NCI-H128 (cell line): ENCODE data around the gene ISG15.

Experiments
- DNase-seq: peaks from one replicate; lab custom pipeline; 2025; ENCODE audit not compliant: unreplicated experiment; lab: John Stamatoyannopoulos, UW

Gene ISG15

GRCh38 chr1:1013105-1013921 lies at the start of gene ISG15:
ISG15 (plus strand) TSS chr1:1013497; CDS start chr1:1013574, 77 bp downstream.
- no peak for DNase-seq

- no peak for DNase-seq
Measured at GRCh38 chr1:963746-964525, 49.4 kb upstream of the ISG15 start.

- no peak for DNase-seq
Measured at GRCh38 chr1:964691-965525, 48.4 kb upstream of the ISG15 start.

GRCh38 chr1:965526-966134 lies 47.7 kb upstream of the ISG15 start:
- DNase-seq, result no peak

- DNase-seq, result no peak
Measured at GRCh38 chr1:966135-966703, 47.1 kb upstream of the ISG15 start, which contains the start of gene PLEKHN1. PLEKHN1 (plus strand) TSS chr1:966482; CDS start chr1:966532, 50 bp downstream.

GRCh38 chr1:966704-967300 lies 46.5 kb upstream of the ISG15 start:
- no peak for DNase-seq

- no peak for DNase-seq
Measured at GRCh38 chr1:967466-968343, 45.6 kb upstream of the ISG15 start.

- no peak for DNase-seq
Measured at GRCh38 chr1:969260-969855, 43.9 kb upstream of the ISG15 start.

- DNase-seq, result no peak
Measured at GRCh38 chr1:970242-970972, 42.9 kb upstream of the ISG15 start.

GRCh38 chr1:970973-971730 lies 42.1 kb upstream of the ISG15 start:
- no peak for DNase-seq

- no peak for DNase-seq
Measured at GRCh38 chr1:971751-972506, 41.4 kb upstream of the ISG15 start.

GRCh38 chr1:972726-973458 lies 40.4 kb upstream of the ISG15 start:
- DNase-seq, result no peak

GRCh38 chr1:973459-974292 lies 39.6 kb upstream of the ISG15 start:
- DNase-seq, result no peak

- no peak for DNase-seq
Measured at GRCh38 chr1:974293-974640, 39.0 kb upstream of the ISG15 start.

- DNase-seq, result no peak
Measured at GRCh38 chr1:974687-975328, 38.5 kb upstream of the ISG15 start.
